Measurements from ENCODE around the gene ZC4H2.
"Not testable (repeated sequence)": the region's sequence is repeated elsewhere in the genome, so short reads cannot be mapped to it uniquely, and the experiment has no call there.

ZC4H2 gene

DNA sequence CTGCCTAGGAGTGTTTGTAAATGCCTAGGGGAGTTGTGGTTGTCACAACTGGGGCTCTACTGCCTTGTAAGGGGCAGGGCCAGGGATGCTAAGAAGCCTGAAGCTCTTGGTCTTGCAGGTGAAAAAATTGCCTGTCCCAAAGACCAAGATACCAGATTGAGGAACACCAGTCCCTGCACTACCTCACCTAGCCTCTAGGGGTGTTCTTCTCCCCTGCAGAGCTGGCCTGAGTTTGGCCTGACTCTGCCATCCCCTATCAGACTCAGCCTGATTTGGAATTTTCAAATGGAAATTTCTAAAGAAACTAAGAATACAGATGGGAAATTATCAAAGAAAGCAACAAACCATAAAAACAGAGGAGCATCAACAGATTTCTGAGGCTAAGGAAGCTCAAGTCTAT is 90.4 kb downstream of the ZC4H2 start:
- Histone ChIP-seq H3K27ac (no peak overlapping the region), H3K4me3 (no peak overlapping the region)
- TF ChIP-seq, protein P1, sequence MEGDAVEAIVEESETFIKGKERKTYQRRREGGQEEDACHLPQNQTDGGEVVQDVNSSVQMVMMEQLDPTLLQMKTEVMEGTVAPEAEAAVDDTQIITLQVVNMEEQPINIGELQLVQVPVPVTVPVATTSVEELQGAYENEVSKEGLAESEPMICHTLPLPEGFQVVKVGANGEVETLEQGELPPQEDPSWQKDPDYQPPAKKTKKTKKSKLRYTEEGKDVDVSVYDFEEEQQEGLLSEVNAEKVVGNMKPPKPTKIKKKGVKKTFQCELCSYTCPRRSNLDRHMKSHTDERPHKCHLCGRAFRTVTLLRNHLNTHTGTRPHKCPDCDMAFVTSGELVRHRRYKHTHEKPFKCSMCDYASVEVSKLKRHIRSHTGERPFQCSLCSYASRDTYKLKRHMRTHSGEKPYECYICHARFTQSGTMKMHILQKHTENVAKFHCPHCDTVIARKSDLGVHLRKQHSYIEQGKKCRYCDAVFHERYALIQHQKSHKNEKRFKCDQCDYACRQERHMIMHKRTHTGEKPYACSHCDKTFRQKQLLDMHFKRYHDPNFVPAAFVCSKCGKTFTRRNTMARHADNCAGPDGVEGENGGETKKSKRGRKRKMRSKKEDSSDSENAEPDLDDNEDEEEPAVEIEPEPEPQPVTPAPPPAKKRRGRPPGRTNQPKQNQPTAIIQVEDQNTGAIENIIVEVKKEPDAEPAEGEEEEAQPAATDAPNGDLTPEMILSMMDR (IDR thresholded peaks at IDR 0.05), result no peak
- no peak for DNase-seq (ENCODE audit: low spot score)

DNA sequence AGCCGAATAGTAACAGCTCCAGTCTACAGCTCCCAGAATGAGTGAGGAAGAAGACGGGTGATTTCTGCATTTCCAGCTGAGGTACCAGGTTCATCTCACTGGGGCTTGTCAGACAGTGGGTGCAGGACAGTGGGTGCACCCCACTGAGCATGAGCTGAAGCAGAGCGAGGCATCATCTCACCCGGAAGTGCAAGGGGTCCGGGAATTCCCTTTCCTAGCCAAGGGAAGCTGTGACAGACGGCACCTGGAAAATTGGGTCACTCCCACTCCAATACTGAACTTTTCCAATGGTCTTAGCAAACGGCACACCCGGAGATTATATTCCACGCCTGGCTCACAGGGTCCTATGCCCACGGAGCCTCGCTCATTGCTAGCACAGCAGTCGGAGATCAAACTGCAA is 97.5 kb downstream of the ZC4H2 start:
- not testable (repeated sequence) for H3K4me3 ChIP-seq; DNase-seq (ENCODE audit: low spot score); H3K27ac ChIP-seq

DNA sequence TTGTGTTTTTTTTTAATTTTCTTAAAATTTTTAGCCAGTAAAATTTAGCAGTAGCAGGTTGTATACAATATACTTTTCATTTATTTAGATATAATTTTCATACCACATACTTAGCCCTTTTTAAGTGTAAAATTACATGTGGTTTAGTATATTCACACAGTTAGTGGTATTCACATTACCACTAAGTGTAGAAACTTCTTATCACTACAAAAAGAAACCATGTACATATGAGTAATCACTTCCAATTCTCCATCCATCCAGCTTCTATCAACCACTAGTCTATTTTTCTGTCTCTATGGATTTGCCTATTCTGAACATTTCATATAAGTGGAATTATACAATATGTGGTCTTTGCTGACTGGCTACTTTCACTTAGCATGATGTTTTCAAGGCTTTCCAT is 109.0 kb downstream of the ZC4H2 start:
- H3K4me3 ChIP-seq, result no peak overlapping the region
- H3K27ac ChIP-seq, result no peak overlapping the region
- no peak for DNase-seq (ENCODE audit: low spot score)
- TF ChIP-seq, protein P1 (IDR thresholded peaks at IDR 0.05), result no peak
